ENCODE data around the gene CCDC66.

DNA sequence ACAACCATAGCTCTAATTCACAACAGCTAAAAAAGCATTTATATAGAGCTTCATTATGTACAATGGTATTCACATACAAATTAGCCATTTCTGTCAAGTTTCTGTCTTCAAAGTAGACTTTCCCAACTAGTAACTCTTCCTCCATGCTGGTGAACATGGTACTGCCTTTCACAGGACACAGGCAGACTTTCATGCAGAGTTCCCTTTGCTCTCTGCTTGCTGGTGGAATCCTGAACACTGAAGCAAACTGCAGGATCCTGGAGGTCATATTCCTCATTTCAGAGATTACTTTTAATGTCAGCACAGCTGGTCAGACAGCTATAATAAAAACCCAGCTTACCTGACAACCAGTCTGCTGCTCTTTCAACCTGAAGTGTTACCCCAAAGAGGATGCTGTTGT, 72.5 kb downstream of the CCDC66 start:
- TF ChIP-seq GATA2 (IDR thresholded peaks at IDR 0.05; ENCODE audit: low read depth, low read length) (no peak), GATA3 (IDR thresholded peaks at IDR 0.05; ENCODE audit: low read depth, low read length) (no peak)

Data from SH-SY5Y (cell line).